Epithelial cell of proximal tubule (primary cell): ENCODE results near the gene SH3RF1. TPM values are rescaled to one million over a fixed set of nuclear protein-coding genes. Genes with fewer than 3 reads are reported as not detected.

Source experiments
- DNase-seq: peaks from one replicate; pipeline ENCODE4 v3.0.0-alpha.2; 2011; ENCODE audit warnings: low read depth
- H3K4me3 ChIP-seq: 2 replicates; pipeline ENCODE4 v1.5.1; 2011; ENCODE audit warnings: low read depth, mild to moderate bottlenecking, low read length
- total RNA-seq: library from RNA; depleted of rRNA; stranded (reverse); fragments of >200 nt; gene quantifications from 2 replicates; pipeline ENCODE4 v1.2.3, GENCODE V29; 2015
- TF ChIP-seq, protein P1 (sequence below): conservative IDR thresholded peaks from 2 replicates; pipeline ENCODE4 v1.5.1; 2012; ENCODE audit warnings: low read depth, mild to moderate bottlenecking, low read length

The SH3RF1 gene
- total RNA-seq, 1 donor from 2014 or later = 25.8 TPM

DNA sequence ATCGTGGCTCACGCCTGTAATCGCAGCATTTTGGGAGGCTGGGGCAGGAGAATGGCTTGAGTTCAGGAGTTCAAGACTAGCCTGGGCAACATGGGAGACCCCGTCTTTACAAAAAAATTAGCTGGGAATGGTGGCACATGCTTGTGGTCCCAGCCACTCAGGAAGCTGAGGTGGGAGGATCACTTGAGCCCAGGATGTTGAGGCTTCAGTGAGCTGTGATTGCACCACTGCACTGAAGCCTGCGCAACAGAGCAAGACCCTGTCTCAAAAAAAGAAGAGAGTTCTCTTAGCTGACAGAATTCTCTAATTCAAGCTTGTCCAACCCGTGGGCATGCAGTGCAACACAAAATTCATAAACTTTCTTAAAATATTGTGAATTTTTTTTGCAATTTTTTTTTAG is 165.1 kb downstream of the SH3RF1 start:
- TF ChIP-seq, protein P1, sequence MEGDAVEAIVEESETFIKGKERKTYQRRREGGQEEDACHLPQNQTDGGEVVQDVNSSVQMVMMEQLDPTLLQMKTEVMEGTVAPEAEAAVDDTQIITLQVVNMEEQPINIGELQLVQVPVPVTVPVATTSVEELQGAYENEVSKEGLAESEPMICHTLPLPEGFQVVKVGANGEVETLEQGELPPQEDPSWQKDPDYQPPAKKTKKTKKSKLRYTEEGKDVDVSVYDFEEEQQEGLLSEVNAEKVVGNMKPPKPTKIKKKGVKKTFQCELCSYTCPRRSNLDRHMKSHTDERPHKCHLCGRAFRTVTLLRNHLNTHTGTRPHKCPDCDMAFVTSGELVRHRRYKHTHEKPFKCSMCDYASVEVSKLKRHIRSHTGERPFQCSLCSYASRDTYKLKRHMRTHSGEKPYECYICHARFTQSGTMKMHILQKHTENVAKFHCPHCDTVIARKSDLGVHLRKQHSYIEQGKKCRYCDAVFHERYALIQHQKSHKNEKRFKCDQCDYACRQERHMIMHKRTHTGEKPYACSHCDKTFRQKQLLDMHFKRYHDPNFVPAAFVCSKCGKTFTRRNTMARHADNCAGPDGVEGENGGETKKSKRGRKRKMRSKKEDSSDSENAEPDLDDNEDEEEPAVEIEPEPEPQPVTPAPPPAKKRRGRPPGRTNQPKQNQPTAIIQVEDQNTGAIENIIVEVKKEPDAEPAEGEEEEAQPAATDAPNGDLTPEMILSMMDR = no peak
- no peak overlapping the region for H3K4me3 ChIP-seq
- DNase-seq = no peak

DNA sequence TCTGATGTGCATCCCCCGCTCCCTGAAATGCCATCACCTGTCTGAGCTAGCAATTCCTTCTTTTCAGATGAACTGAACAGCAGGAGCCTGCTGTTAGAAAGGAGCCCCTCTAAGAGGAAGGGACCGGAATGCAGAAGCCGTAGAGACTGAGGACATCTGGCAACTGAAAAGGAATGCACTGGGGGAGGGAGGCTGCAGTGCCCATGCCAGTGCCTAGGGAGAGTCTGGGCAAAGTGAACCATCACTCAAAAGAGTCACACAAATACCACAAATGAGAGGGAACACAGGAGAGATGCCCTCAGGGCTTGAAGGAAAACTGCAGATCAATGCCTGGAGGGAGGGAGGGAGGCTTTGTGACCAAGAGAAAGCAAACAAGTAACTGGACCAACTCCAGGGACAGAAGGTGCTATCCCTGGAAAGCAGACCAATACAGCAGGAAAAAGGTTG is 166.8 kb downstream of the SH3RF1 start:
- H3K4me3 ChIP-seq = no peak overlapping the region
- TF ChIP-seq, protein P1 = no peak
- DNase-seq = no peak

DNA sequence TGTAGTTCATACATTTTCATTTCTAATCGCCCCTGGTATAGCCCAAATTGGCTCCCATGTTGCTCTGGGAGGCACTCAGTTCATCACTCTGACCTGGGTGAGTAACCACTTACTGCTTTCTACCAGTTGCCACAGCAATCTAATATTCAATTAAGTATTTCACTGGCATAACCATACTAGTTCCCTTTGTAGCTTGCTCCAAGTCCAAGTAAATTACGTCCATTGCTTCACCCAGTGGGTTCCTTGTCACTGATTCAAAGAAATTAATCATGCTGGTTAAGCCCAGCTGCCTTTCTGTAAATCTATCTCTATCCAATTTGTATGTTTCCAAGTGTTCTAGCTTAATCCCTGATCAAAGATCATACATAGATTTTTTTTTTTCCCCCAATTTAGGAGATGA is 168.7 kb downstream of the SH3RF1 start:
- H3K4me3 ChIP-seq = no peak overlapping the region
- TF ChIP-seq, protein P1 = no peak
- DNase-seq = peak; percentile 50

DNA sequence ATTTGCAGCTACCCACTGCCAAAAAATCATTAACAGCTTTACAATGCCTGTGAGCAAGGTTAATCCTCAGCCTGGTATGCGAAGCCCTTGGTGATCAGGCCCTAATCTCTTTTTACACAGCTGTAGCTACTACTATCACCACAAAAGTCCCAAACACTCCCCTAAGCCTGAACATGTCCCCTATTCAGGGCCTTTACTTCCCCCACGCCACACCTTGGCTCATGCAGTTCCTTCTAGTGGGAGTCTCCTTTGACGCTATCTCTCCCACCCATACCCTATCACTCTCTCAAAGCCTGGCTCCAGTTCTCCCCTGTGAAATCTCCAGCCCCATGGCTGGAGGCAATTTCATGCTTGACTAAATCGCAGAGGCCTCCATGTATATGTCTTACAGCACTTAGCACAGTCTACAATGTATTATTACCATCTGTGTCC is 170.1 kb downstream of the SH3RF1 start:
- H3K4me3 ChIP-seq = no peak overlapping the region
- DNase-seq = no peak
- TF ChIP-seq, protein P1 = no peak

DNA sequence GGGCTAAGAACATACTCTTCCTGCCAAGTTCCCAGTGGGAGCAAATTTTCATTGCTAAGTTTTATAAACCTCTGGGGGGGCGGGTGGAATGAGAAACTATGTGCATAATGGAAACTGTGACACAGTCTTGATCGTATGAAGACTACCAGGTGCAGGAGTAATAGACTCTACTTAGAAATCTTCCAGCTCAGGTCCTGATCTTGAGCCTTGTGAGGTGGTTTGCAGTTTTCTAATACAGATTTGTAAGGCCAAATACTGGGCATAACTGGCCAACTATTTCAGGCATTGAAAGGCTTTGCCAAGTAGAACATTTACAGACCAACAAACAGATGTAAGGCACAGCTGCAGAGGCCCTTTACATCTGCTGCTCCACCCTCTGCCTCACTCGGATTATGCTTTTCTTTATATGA is 171.0 kb downstream of the SH3RF1 start:
- TF ChIP-seq, protein P1 = no peak
- DNase-seq = no peak
- no peak overlapping the region for H3K4me3 ChIP-seq

DNA sequence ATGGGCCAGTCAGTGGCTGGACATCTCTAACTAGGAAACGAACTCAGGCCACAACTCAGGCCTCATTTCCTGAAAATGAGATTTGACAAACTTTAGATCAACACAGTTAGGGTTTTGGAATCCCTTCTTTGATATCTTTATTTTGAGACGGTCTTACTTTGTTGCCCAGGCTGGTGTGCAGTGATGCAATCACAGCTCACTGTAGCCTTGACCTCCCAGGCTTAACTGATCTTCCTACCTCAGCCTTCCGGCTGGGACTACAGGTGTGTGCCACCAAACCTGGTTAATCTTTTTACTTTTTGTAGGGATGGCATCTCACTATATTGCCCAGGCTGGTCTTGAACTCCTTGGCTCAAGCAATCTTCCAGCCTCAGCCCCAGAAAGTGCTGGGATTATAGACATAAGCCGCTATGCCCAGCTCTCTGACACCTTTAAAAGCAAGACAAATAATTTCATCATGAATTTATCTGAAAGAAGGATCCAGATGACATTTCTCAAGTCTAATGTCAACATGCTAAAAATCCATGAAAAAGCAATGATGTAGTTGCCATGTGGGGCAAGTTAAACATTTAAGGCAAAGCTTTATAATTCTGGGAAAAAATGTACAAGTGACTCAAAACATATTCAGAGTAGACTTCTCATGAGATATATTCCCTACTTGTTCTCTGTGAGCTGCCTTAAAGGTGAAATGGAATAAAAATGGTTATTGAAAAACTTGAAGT is 171.6 kb downstream of the SH3RF1 start:
- H3K4me3 ChIP-seq = no peak overlapping the region
- TF ChIP-seq, protein P1 = no peak
- DNase-seq = no peak

DNA sequence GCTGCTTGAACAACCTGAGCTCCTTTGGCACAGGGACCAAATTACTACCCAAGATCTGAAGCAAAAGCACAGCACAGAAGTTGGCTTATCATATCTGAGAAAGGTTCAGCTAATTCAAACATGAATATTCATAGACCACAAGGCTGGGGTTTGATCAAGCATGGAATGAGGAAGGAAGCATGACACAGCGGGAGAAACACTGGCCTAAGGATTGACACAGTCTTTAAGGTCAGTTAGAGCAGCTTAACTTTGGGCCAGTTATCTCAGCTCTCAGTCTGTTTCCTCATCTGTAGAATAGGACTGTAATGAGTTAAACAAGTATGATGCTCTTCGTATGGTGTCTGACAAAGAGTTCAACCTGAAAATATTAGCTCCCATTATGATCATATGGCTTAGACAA is 172.2 kb downstream of the SH3RF1 start:
- DNase-seq = peak; percentile 47
- no peak overlapping the region for H3K4me3 ChIP-seq
- TF ChIP-seq, protein P1 = no peak
